HG03159 (cell line): ENCODE data around the gene TRAF2.

Source experiments
- ATAC-seq: cut with Tn5 transposase; IDR thresholded peaks from one replicate; pipeline ENCODE4 v1.9.1; 2021; ENCODE audit warnings: mild to moderate bottlenecking, moderate library complexity; ENCODE audit not compliant: unreplicated experiment

The TRAF2 gene

DNA sequence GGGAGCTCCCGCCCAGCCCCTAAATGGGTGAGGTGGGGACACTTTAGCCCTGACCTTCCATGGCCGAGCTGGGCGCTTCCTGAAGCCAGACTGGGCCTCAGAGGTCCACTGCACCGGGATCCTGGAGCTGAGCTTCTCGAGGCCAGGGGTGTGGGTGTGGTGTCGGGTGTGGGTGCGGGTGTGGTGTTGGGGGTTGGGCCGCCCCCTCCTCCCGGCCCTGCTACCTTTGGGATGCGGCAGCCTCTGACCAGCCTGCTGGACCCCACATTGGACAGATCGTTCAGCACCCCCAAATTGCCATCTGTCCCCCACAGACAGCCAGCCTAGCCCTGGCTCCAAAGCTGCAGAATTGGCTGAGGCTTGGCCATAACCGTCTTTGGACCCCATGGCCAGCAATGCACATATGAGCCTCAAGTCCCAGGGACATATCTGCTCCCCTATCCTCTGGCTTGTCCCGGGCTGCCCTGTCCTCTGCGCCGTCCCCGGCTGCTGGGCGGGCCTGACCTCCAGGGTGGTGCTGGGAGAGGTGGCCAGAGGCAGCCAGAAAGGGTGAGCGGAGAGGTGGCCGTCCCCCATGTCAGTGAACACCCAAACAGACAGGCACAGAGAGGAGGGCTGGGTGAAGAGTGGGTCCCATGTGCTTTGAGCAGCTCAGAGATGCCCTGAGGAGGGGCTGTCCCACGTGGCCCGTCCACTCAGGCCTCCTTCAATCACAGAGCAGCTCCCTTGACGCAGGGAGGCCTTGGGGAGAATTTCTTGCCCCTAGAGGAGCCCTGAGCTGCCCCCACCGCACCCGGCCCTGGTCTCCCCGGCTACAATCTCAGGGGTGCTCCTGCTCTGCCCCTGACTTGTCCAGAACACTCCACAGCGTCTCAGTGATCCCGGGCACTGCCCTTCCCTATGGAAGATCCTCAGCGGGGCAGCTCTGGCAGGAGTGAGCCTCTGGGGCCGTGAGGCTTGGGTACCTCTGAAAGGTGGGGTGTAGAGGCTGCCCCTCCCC is 87.6 kb downstream of the TRAF2 start:
- no peak for ATAC-seq

DNA sequence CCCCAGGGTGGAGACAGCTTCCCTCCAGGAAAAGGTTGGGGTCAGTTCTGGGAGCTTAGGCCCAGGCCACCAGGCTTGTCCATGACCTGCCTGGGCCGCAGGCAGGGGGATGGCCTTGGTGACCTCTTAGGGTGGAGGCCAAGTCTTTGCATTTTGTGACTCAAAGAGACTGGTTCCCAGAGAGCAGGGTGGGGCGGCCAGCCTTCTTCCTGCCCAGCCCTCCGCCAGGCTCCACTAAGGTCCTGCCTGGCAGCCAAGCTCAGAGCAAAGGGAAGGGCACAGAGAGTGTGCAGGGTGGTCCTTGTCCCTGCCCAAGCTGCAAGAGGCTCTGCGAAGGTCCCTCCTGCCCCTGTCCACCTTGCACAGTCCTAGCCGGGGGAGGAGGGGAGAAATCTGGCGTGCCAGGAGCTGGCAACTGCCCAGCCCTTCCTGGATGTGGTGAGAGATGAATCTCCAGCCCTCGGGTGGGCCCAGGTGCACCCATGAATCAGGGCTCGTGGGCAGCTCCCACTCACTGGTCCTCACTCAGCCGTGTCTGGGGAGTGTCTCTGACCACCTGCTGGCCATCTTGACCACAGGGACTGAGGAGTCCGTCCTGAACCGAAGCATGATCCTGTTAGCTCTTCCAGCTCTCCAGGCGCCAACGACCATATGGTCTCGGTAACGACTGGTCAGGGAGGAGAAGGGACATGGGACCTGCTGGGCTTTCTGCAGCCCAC is 88.7 kb downstream of the TRAF2 start:
- ATAC-seq = no peak

DNA sequence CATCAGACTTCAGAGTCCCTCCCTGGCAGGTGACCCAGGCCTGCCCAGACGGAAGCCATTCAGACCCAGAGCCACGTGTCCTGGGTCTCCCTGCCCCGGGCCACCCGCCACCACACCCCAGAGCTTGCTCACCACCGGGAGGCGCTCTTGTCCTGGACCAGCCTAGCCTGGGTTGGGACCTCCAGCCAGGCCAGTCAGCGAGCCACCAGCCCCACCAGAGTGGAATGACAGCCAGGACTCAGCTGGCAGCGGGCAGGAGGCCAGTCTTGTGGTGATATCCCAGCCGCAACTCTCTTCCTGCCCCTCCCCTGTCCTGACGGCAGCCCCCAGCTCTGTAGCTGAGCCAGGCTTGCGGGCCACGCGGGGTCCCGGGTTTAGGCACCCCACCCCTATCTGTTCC is 89.3 kb downstream of the TRAF2 start:
- no peak for ATAC-seq
